Measurements from ENCODE around the gene ADRM1.

The ADRM1 gene

DNA sequence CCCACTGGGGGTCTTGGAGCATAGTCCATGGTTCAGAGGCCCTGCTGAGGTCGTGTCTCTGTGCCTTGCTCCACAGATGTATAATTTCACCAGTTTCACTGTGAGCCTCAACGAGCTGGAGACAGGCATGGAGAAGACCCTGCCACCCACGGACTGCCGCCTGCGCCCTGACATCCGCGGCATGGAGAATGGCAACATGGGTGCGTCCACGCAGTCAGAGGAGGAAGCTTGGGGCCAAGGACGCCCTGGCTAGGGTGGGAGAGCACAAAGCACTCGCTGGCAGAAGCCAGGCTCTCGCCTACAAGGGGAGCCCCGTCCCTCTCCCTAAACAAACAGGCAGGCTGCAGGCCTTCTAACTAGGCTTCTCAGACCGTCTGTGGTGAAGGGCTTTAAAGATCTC lies 13.7 kb upstream of the ADRM1 start:
- H3K27ac ChIP-seq (ENCODE audit: low read depth, low read length) = no peak overlapping the region

GRCh38 chr20:62289898-62290297 lies 12.9 kb upstream of the ADRM1 start:
- H3K9me3 ChIP-seq (ENCODE audit: control insufficient read depth, insufficient read depth, low read length) = no peaks in the 10 kb centered on the region
- H3K27ac ChIP-seq (ENCODE audit: low read depth, low read length) = no peak overlapping the region
- H3K79me2 ChIP-seq (ENCODE audit: control insufficient read depth, low read length) = no peaks in the 10 kb centered on the region
- H3K4me1 ChIP-seq (ENCODE audit: control insufficient read depth, low read length) = peaks cover 3% of the 10 kb centered on the region; the same call in 1 of the 2 replicates
- H3K4me2 ChIP-seq (ENCODE audit: low read length) = no peak overlapping the region
- H3K4me3 ChIP-seq (ENCODE audit: low read length) = no peak overlapping the region
- H3K27me3 ChIP-seq (ENCODE audit: control insufficient read depth, low read length) = no peaks in the 10 kb centered on the region
- H4K20me1 ChIP-seq (ENCODE audit: control insufficient read depth, insufficient read depth, low read depth, low read length) = no peaks in the 10 kb centered on the region
- TF ChIP-seq CTCF (IDR thresholded peaks at IDR 0.05; ENCODE audit: low read depth, low read length, poor library complexity, severe bottlenecking) (no peak), EZH2phosphoT487 (IDR thresholded peaks at IDR 0.05; ENCODE audit: borderline replicate concordance, low read length) (no peak)
- H3K9me2 ChIP-seq (replicated peaks; ENCODE audit: control insufficient read depth, low read length) = no peaks in the 10 kb centered on the region
- peaks cover 12% of the 10 kb centered on the region; the same call in 1 of the 2 replicates for H3K36me3 ChIP-seq (ENCODE audit: control insufficient read depth, low read length)
- H3F3A ChIP-seq (ENCODE audit: control insufficient read depth, insufficient read depth) = peaks cover 2% of the 10 kb centered on the region; the same call in 1 of the 2 replicates

More for the DNA sequence above, 13.7 kb upstream of the ADRM1 start:
- Histone ChIP-seq H3K4me2 (ENCODE audit: low read length) (no peak overlapping the region), H4K20me1 (ENCODE audit: control insufficient read depth, insufficient read depth, low read depth, low read length) (no peaks in the 10 kb centered on the region), H3K36me3 (ENCODE audit: control insufficient read depth, low read length) (peaks cover 12% of the 10 kb centered on the region; the same call in 1 of the 2 replicates), H3K4me1 (ENCODE audit: control insufficient read depth, low read length) (peaks cover 3% of the 10 kb centered on the region; the same call in 1 of the 2 replicates), H3F3A (ENCODE audit: control insufficient read depth, insufficient read depth) (peaks cover 2% of the 10 kb centered on the region; the same call in 1 of the 2 replicates), H3K27me3 (ENCODE audit: control insufficient read depth, low read length) (no peaks in the 10 kb centered on the region), H3K4me3 (ENCODE audit: low read length) (no peak overlapping the region), H3K9me3 (ENCODE audit: control insufficient read depth, insufficient read depth, low read length) (no peaks in the 10 kb centered on the region), H3K9me2 (replicated peaks; ENCODE audit: control insufficient read depth, low read length) (no peaks in the 10 kb centered on the region), H3K79me2 (ENCODE audit: control insufficient read depth, low read length) (no peaks in the 10 kb centered on the region)
- TF ChIP-seq EZH2phosphoT487 (IDR thresholded peaks at IDR 0.05; ENCODE audit: borderline replicate concordance, low read length) (no peak), CTCF (IDR thresholded peaks at IDR 0.05; ENCODE audit: low read depth, low read length, poor library complexity, severe bottlenecking) (no peak)

- H3K4me2 ChIP-seq (ENCODE audit: low read length) = no peak overlapping the region
- H3K27ac ChIP-seq (ENCODE audit: low read depth, low read length) = no peak overlapping the region
- TF ChIP-seq CTCF (IDR thresholded peaks at IDR 0.05; ENCODE audit: low read depth, low read length, poor library complexity, severe bottlenecking) (no peak), EZH2phosphoT487 (IDR thresholded peaks at IDR 0.05; ENCODE audit: borderline replicate concordance, low read length) (no peak)
- no peaks in the 10 kb centered on the region for H3K9me2 ChIP-seq (replicated peaks; ENCODE audit: control insufficient read depth, low read length)
- peaks cover 2% of the 10 kb centered on the region; the same call in 1 of the 2 replicates for H3F3A ChIP-seq (ENCODE audit: control insufficient read depth, insufficient read depth)
- H3K9me3 ChIP-seq (ENCODE audit: control insufficient read depth, insufficient read depth, low read length) = no peaks in the 10 kb centered on the region
- H3K79me2 ChIP-seq (ENCODE audit: control insufficient read depth, low read length) = no peaks in the 10 kb centered on the region
- H3K4me1 ChIP-seq (ENCODE audit: control insufficient read depth, low read length) = peaks cover 5% of the 10 kb centered on the region
- no peaks in the 10 kb centered on the region for H4K20me1 ChIP-seq (ENCODE audit: control insufficient read depth, insufficient read depth, low read depth, low read length)
- H3K36me3 ChIP-seq (ENCODE audit: control insufficient read depth, low read length) = peaks cover 13% of the 10 kb centered on the region; the same call in 1 of the 2 replicates
- no peak overlapping the region for H3K4me3 ChIP-seq (ENCODE audit: low read length)
- no peaks in the 10 kb centered on the region for H3K27me3 ChIP-seq (ENCODE audit: control insufficient read depth, low read length)
Measured at GRCh38 chr20:62291251-62292066, 11.3 kb upstream of the ADRM1 start.

All from DOHH2 (cell line).